Smooth muscle cell (in vitro differentiated cells): ENCODE measurements around the gene TAF4B. TPM values are rescaled to one million over a fixed set of nuclear protein-coding genes. Genes with fewer than 3 reads are reported as not detected.

Experiments
- DNase-seq: peaks from one replicate; lab custom pipeline; 2025; ENCODE audit not compliant: unreplicated experiment; lab: John Stamatoyannopoulos, UW
- H2AFZ ChIP-seq: fragments of 200-600 bp; sonication (generic); 2 replicates; pipeline ENCODE4 v1.6.0; 2016; ENCODE audit warnings: antibody characterized with exemption, low read depth, mild to moderate bottlenecking
- H3F3A ChIP-seq: fragments of 200-600 bp; sonication (generic); 2 replicates; pipeline ENCODE4 v1.6.0; 2017; ENCODE audit warnings: antibody characterized with exemption, low read depth
- H3K27ac ChIP-seq: fragments of 200-600 bp; sonication (generic); 2 replicates; pipeline ENCODE4 v1.5.1; 2016; ENCODE audit warnings: low read depth, mild to moderate bottlenecking
- H3K27me3 ChIP-seq: fragments of 200-600 bp; sonication (generic); 2 replicates; pipeline ENCODE4 v1.6.1; 2016; ENCODE audit warnings: low read depth, mild to moderate bottlenecking
- H3K36me3 ChIP-seq: fragments of 200-600 bp; sonication (generic); 2 replicates; pipeline ENCODE4 v1.5.1; 2016; ENCODE audit warnings: low read depth
- H3K4me1 ChIP-seq: fragments of 200-600 bp; sonication (generic); 2 replicates; pipeline ENCODE4 v1.5.1; 2016; ENCODE audit warnings: low read depth
- H3K4me2 ChIP-seq: fragments of 200-600 bp; sonication (generic); 2 replicates; pipeline ENCODE4 v1.6.0; 2016; ENCODE audit warnings: mild to moderate bottlenecking
- H3K4me3 ChIP-seq: fragments of 200-600 bp; sonication (generic); 2 replicates; pipeline ENCODE4 v1.5.1; 2016; ENCODE audit warnings: mild to moderate bottlenecking
- H3K79me2 ChIP-seq: fragments of 200-600 bp; sonication (generic); 2 replicates; pipeline ENCODE4 v1.6.0; 2016; ENCODE audit warnings: low read depth, mild to moderate bottlenecking
- H3K9ac ChIP-seq: fragments of 200-600 bp; sonication (generic); 2 replicates; pipeline ENCODE4 v1.6.0; 2016; ENCODE audit warnings: low read depth
- H3K9me3 ChIP-seq: fragments of 200-600 bp; sonication (generic); replicated peaks from 2 replicates; pipeline ENCODE4 v1.5.1; 2016; ENCODE audit warnings: low read depth
- H4K20me1 ChIP-seq: fragments of 200-600 bp; sonication (generic); 2 replicates; pipeline ENCODE4 v1.6.0; 2016; ENCODE audit warnings: low read depth
- WGBS: methylation state at CpG from one replicate; pipeline ENCODE4 v1.1.7; 2016; ENCODE audit warnings: low lambda C conversion rate; 5-methylcytosine and 5-hydroxymethylcytosine counted together
- polyA plus RNA-seq: library from polyadenylated mRNA; unstranded; fragments of >200 nt; fragmentation: Nextera tagmentation; extraction: Ambion mirVana; gene quantifications from 2 replicates; pipeline ENCODE4 v1.2.1, GENCODE V29; 2016
- small RNA-seq: library from RNA; depleted of rRNA; stranded (forward); fragments of <200 nt; gene quantifications from one replicate; pipeline ENCODE3, GENCODE V24; 2014
- total RNA-seq: library from RNA; depleted of rRNA; stranded (reverse); fragments of >200 nt; gene quantifications from 2 replicates; pipeline ENCODE4 v1.2.3, GENCODE V29; 2014
- TF ChIP-seq, protein P1 (sequence below): fragments of 200-600 bp; sonication (generic); IDR thresholded peaks from 2 replicates; pipeline ENCODE4 v1.5.1; 2017; ENCODE audit warnings: borderline replicate concordance, mild to moderate bottlenecking, antibody characterized with exemption; ENCODE audit not compliant: insufficient read depth, poor library complexity, severe bottlenecking

Gene TAF4B
- total and polyA plus RNA-seq, 2 experiments from 2014 or later = 1.6 to 2.7 TPM

DNA sequence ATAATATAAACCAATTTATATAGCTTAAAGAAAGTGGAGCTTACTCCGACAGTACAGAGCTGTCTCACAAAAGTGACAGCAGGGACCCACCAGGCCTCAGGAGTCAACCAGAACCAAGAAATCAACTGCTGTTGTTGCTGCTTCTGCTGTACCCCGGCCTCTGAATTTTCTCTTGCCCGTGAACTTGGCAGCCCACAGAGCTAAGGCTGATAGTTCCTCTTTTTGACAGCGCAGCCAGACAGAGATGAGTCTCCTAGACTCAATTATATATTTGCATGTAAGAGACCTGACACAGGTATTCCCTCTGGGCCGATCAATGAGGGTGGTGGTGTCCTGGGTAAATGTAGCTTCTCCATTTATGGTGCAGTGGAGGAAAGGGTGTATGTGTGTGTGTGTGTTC is 212.7 kb downstream of the TAF4B start:
- Histone ChIP-seq H3K79me2 (no peaks in the 10 kb centered on the region), H3K36me3 (no peaks in the 10 kb centered on the region), H3K4me2 (no peak overlapping the region), H3F3A (no peaks in the 10 kb centered on the region), H3K4me3 (no peak overlapping the region), H2AFZ (no peak overlapping the region), H3K9me3 (no peaks in the 10 kb centered on the region), H3K27me3 (no peaks in the 10 kb centered on the region), H3K27ac (no peak overlapping the region), H4K20me1 (no peaks in the 10 kb centered on the region), H3K4me1 (peaks cover 12% of the 10 kb centered on the region), H3K9ac (no peak overlapping the region)
- TF ChIP-seq, protein P1, sequence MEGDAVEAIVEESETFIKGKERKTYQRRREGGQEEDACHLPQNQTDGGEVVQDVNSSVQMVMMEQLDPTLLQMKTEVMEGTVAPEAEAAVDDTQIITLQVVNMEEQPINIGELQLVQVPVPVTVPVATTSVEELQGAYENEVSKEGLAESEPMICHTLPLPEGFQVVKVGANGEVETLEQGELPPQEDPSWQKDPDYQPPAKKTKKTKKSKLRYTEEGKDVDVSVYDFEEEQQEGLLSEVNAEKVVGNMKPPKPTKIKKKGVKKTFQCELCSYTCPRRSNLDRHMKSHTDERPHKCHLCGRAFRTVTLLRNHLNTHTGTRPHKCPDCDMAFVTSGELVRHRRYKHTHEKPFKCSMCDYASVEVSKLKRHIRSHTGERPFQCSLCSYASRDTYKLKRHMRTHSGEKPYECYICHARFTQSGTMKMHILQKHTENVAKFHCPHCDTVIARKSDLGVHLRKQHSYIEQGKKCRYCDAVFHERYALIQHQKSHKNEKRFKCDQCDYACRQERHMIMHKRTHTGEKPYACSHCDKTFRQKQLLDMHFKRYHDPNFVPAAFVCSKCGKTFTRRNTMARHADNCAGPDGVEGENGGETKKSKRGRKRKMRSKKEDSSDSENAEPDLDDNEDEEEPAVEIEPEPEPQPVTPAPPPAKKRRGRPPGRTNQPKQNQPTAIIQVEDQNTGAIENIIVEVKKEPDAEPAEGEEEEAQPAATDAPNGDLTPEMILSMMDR = no peak
- DNase-seq = no peak
- 94% methylated on average over 5 of the region's 5 CpGs for WGBS

DNA sequence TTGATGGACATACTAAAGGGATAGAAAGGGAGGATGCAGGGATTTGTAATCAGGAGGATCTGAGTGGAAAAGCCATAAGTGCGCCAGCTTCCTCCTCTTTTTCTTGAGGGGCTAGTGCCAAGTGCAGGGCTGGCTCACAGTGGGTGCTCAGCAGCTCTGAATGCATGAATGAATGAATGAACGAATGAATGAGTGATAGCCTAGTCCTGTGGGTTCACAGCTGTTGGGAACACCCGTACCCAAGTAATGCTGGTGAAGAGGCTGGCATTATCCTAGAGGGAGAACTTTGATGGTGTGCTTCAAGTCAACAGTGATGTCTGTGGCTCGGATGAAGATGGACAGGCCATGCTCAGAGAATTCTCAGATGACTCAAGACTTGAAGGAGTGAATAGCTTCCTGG is 213.3 kb downstream of the TAF4B start:
- Histone ChIP-seq H3K36me3 (no peaks in the 10 kb centered on the region), H2AFZ (no peak overlapping the region), H3K27me3 (no peaks in the 10 kb centered on the region), H3K4me3 (no peak overlapping the region), H3K27ac (no peak overlapping the region), H3K4me1 (peaks cover 12% of the 10 kb centered on the region), H3K4me2 (no peak overlapping the region), H3K79me2 (no peaks in the 10 kb centered on the region), H3K9me3 (no peaks in the 10 kb centered on the region), H3K9ac (no peak overlapping the region), H3F3A (no peaks in the 10 kb centered on the region), H4K20me1 (no peaks in the 10 kb centered on the region)
- TF ChIP-seq, protein P1 = no peak
- DNase-seq = no peak
- 92% methylated on average over 4 of the region's 4 CpGs for WGBS

DNA sequence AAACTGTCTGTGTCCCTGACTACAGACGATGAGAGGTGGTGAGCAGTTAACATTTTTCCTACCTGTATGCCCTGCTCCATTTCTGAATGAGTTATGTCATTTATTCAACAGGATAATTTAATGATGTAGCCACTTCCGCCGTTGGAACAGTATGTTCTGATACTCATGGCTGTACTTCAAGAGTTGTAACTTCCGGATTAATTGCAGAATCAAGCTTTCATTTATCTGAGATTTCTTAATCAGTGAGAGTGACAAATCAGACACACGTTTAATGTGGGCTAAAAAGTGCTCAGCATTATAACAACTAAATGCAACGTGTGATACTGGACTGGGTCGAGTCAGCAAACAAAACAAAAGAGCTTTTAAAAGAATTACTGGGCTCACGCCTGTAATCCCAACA is 214.4 kb downstream of the TAF4B start:
- H4K20me1 ChIP-seq = no peaks in the 10 kb centered on the region
- H3K9ac ChIP-seq = no peak overlapping the region
- no peak overlapping the region for H3K4me2 ChIP-seq
- no peaks in the 10 kb centered on the region for H3K36me3 ChIP-seq
- no peaks in the 10 kb centered on the region for H3K27me3 ChIP-seq
- no peak for DNase-seq
- no peaks in the 10 kb centered on the region for H3F3A ChIP-seq
- H3K27ac ChIP-seq = no peak overlapping the region
- H3K4me1 ChIP-seq = peaks cover 12% of the 10 kb centered on the region
- H2AFZ ChIP-seq = no peak overlapping the region
- TF ChIP-seq, protein P1 = no peak
- WGBS = 81% methylated on average over 8 of the region's 8 CpGs
- no peak overlapping the region for H3K4me3 ChIP-seq
- H3K79me2 ChIP-seq = no peaks in the 10 kb centered on the region
- H3K9me3 ChIP-seq = no peaks in the 10 kb centered on the region

Small RNA genes within 50 kb of the gene (small RNA-seq; reads per million reads assigned to genes)
- gene RNU6-1289P = not detected

Other genes with a start within 250 kb of the TAF4B start
- gene SS18, start 135.8 kb upstream of the TAF4B start, total RNA-seq = 180 and 194 TPM in 2 replicates
- gene SS18, start 135.8 kb upstream of the TAF4B start, polyA plus RNA-seq = 84.6 and 109 TPM in 2 replicates
- 0.49 TPM in 1 of 2 replicates, not detected in the other for gene PSMA8, start 92.6 kb upstream of the TAF4B start, total RNA-seq
- not detected in 2 replicates for gene PSMA8, start 92.6 kb upstream of the TAF4B start, polyA plus RNA-seq